Hippocampal formation (tissue), 2 donors: ENCODE results near the gene WBP1L.
"Not testable (repeated sequence)": the region's sequence is repeated elsewhere in the genome, so short reads cannot be mapped to it uniquely, and the experiment has no call there.

ENCODE experiments used
- DNase-seq, 2 donors: peaks; one replicate each; lab custom pipeline; 2025; lab: John Stamatoyannopoulos, UW

Gene WBP1L

DNA sequence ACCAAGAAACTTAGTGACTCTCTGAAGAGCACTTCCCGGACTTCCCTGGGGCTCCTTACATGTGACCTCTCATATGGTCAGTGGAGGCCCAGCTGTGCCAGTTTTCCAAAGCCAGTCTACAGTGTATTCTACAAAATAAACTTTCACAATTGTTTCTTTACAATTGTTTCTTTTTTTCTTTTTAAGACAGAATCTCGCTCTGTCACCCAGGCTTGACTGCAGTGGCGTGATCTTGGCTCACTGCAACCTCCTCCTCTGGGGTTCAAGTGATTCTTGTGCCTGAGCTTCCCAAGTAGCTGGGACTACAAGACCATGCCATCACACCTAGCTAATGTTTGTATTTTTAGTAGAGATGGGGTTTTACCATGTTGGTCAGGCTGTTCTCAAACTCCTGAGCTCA, 67.6 kb downstream of the WBP1L start:
- DNase-seq, result no peak

DNA sequence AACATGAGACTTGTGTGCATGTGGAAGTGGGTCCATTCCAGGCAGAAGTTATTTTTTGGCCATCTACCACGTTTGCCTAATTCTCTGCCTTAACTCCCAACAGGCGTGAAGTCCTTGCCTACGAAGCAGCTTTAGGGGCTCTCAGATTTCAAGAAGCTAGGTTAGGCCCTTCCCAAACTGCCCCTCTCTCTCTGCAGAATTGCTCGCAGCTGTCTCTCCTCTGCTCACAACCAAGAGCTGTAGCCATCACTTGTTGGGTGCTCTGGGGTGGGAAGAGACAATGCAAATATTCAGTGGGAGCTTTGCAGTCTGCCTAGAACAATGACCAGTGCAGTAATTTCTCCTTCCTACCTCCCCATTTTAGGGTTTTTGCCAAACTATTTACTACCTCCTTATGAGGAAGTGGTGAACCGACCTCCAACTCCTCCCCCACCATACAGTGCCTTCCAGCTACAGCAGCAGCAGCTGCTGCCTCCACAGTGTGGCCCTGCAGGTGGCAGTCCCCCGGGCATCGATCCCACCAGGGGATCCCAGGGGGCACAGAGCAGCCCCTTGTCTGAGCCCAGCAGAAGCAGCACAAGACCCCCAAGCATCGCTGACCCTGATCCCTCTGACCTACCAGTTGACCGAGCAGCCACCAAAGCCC, 68.6 kb downstream of the WBP1L start:
- no peak for DNase-seq

DNA sequence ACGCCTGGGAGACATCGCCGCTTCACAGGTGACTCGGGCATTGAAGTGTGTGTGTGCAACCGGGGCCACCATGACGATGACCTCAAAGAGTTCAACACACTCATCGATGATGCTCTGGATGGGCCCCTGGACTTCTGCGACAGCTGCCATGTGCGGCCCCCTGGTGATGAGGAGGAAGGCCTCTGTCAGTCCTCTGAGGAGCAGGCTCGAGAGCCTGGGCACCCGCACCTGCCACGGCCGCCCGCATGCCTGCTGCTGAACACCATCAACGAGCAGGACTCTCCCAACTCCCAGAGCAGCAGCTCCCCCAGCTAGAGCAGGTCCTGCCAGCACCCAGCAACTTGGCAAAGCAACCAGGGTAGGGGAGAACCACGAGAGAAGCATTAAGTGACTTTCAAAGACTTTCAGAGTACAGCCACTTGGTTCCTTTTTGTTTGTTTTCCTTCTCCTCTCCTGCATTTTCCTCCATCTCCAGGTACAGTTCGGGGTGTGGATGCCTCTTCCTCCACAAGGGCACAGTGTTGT, 69.3 kb downstream of the WBP1L start:
- no peak for DNase-seq

DNA sequence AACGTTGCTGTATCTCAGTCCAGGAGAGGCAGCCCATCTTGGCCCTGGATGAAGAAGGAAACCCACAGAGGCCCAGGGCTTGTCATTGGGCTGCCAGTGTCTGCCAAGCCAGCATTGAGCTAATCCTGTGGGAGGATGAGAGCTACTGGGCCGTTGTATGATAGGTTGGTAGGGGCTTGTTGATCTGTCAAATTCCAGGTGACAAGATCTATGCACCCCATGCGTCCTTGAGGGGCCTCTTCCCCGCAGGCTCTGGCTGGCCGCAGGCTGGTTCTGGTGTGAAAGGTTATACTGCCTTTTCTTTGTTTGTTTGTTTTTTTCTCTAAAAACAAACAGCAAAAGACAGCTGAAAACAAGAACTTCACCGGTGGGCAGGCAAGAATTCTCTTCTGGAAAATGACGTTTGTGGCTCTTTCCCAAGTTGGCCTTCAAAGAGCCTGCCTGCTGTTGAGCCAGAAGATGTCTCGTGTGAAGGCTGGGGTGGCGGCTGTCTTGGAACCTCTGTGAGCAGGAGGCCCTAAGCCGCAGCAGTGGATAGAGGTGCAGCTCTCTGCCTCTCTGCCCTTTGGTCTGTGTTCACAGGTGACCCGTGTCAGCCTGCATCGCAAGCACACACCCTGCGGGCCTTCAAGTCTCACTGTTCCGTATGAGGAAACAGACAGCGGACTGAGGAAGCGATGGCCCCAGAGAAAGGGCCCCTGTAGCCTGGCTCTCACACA, 70.1 kb downstream of the WBP1L start:
- no peak for DNase-seq

GRCh38 chr10:102814453-102814871, 70.7 kb downstream of the WBP1L start:
- DNase-seq, result no peak

GRCh38 chr10:102814873-102815661, 71.3 kb downstream of the WBP1L start:
- DNase-seq, result no peak

- DNase-seq, result peak in 1 of 2 donors; percentile 29
Measured at GRCh38 chr10:102815790-102816549, 72.2 kb downstream of the WBP1L start.

DNA sequence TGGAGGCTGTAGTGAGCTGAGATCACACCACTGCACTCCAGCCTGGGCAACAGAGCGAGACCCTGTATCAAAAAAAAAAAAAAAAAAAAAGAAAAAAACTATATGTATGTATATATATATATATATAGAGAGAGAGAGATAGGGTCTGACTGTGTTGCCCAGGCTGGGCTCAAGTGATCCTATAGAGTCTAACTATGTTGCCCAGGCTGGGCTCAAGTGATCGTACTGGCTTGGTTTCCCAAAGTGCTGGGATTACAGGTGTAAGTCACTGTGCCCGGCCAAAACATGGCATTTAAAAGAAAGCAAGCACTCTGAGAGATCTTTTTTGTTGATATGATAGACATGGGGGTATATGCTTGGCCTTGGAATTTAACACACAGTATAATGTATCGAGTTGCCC, 73.4 kb downstream of the WBP1L start:
- DNase-seq, result no peak

DNA sequence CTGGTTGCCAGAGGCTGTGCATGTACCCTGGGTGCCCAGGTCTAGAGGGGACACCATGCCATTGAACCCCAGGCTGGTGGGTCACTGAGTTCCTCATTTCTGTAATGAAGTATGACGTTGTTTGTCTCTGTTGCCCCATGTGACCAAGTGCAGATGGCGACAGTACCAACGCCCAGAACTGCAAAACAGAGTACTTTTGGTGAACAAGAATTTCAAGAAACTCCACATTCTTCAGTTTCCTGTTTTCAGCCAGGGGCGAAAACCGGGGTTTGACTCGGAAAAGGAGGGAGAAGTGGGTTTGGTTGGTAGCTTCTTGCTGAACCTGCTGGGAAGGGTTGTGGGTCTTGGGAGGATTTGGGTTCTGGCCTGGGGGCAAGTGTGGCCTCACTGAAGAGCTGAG, 75.3 kb downstream of the WBP1L start:
- no peak for DNase-seq

- DNase-seq, result not testable (repeated sequence)
Measured at GRCh38 chr10:102820008-102820407, 76.3 kb downstream of the WBP1L start.

GRCh38 chr10:102822222-102822621, 78.5 kb downstream of the WBP1L start:
- no peak for DNase-seq

GRCh38 chr10:102824664-102825063, 80.9 kb downstream of the WBP1L start:
- no peak for DNase-seq

DNA sequence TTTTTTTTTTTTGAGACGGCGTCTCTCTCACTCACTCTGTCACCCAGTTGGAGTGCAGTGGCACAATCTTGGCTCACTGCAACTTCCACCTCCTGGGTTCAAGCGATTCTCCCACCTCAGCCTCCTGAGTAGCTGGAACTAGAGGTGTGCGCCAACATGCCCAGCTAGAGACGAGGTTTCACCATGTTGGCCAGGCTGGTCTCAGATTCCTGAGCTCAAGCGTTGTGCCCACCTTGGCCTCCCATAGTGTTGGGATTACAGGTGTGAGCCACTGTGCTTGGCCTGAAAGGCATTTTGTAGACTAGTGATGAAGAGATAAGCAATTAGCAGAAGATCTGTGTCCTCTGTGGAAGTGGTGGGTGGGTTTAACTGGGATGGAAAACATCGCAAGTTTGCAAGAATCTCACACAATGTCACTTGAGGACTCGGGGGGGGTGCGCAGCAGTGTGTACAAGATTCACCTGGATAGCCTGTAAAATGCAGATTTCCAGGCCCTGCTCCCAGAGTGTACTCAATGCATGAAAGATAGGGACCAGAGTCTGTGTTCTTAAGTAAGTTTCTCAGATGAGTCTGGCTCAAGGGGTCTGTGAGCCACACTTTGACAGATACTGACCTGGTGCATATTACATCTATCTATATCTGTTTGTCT, 82.5 kb downstream of the WBP1L start:
- no peak for DNase-seq

- no peak for DNase-seq
Measured at GRCh38 chr10:102827597-102827975, 83.8 kb downstream of the WBP1L start.

DNA sequence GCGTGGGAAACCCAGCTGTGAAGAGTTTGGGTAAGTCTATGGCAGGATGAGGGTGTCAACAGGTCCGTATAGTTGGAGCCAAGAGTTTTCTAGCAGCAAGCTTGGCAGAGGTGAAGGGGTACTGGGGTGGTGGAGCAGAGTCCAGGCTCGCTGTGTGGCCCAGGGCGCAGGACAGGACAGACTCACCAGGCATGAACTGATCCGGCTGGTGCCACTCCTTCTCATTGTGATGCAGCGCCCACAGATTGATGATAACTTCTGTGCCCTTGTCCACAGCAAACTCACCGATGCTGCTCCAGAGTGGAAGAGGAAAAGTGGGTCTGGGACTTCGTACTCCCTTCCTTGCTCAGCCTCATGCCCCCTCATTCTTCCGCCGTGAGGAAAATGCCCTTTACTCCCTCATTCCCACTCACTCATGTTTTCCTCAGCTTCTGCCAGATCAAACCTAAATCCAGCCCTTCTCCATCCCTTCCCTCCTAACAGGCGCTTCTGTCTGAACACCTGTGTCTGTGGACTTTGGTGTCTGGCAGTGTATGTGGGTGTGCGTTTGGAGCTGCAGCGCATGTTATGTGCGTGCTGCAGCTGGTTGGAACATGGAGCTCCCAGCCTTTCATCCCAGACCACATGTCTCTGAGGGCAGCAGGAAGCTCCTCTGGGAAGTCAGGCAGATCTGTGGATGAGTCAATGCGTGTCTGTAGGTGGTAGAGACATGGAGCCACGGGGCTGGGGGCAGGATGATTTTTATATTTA, 87.7 kb downstream of the WBP1L start:
- no peak for DNase-seq

GRCh38 chr10:102832248-102832647, 88.5 kb downstream of the WBP1L start:
- DNase-seq, result no peak

GRCh38 chr10:102832987-102833386, 89.2 kb downstream of the WBP1L start:
- no peak for DNase-seq

DNA sequence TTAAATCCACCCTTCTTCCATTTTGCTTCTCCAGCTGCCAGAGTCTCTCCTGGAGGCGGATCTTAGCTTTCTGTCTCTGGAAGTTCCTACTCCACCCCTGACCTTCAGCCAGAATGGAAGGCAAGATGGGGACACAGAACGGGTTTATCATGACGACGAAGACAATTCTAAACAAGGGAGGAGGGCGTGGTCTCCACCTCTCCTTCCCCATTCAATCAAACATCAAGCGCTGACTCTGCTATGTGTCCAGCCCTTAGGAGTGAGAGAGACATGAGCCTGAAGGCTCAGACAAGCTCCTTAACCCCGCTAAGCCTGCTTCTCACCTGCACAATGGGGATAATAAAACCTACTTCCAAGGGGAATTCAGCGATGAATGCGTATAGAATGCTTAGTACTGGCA, 90.4 kb downstream of the WBP1L start:
- no peak for DNase-seq

DNA sequence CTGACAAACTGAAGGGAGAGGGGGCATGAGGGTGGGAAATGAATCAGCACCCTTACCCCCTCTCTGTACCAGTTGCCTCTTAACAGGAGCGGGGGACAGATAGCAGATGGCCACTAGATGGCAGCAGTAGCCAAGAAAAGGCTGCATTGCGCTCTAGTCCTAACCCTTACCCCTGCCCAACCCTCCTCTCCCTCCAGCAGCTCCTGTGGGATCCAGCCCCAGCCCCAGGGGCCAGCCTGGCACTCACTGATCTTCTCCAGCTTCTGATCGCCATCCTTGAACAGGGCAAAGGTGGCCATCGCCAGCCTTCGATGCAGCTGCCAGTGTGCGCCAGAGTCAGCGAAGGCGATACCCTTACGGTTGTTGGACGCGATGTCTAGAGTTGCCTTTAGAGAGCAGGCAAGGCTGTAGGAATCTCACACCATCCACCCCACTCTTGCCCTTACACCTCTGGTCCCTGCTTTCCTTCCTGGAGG, 91.3 kb downstream of the WBP1L start:
- peak; percentile 49 to 62 for DNase-seq

- DNase-seq, result no peak
Measured at GRCh38 chr10:102837230-102837721, 93.5 kb downstream of the WBP1L start, which contains the start of gene CYP17A1. Gene CYP17A1, minus strand, starts transcription at chr10:102837413. Its CDS starts 52 bp downstream, at chr10:102837361.
